Esophagus squamous epithelium (tissue), 4 donors: Measurements from ENCODE around the gene AMY2A.
"Not testable (repeated sequence)": the region's sequence is repeated elsewhere in the genome, so short reads cannot be mapped to it uniquely, and the experiment has no call there.

Source experiments
- CTCF ChIP-seq, 6 experiments: fragments of 450-650 bp in 4 of 6; fragments of 200-600 bp in 2 of 6; sonication (generic) in 2 of 6; IDR thresholded peaks; one replicate each; pipeline ENCODE4 v1.5.1; 2016 to 2019; ENCODE audit warnings: antibody characterized with exemption in 6 of 6, mild to moderate bottlenecking in 4 of 6, moderate library complexity in 4 of 6
- POLR2A ChIP-seq, 4 donors: fragments of 450-650 bp; IDR thresholded peaks; one replicate each; pipeline ENCODE4 v1.6.1; 2017; ENCODE audit warnings: antibody characterized with exemption in 4 of 4, mild to moderate bottlenecking in 4 of 4, moderate library complexity in 3 of 4

GRCh38 chr1:103650889-103651288, 33.7 kb downstream of the AMY2A start:
- TF ChIP-seq CTCF, POLR2A (IDR thresholded peaks at IDR 0.05): not testable (repeated sequence)
